ENCODE results near the gene WRAP73.

- TF ChIP-seq CTCF (IDR thresholded peaks at IDR 0.05; ENCODE audit: low read depth, low read length) (no peak), EZH2phosphoT487 (IDR thresholded peaks at IDR 0.05; ENCODE audit: low read depth) (no peak)
These were observed 27.6 kb upstream of the WRAP73 start for GRCh38 chr1:3677484-3677883.

Measured in OCI-LY3 (cell line).